ENCODE data around the gene COPZ1. TPM values are rescaled to one million over a fixed set of nuclear protein-coding genes. Genes with fewer than 3 reads are reported as not detected.

The COPZ1 gene
- 143 and 149 TPM in 2 replicates for total RNA-seq

GRCh38 chr12:54324617-54325441, at the start of gene COPZ1:
COPZ1 (plus strand) TSS chr12:54325131; CDS start chr12:54325164, 33 bp downstream.

GRCh38 chr12:54279632-54280467, 45.1 kb upstream of the COPZ1 start, which contains the start of gene CBX5:
CBX5 (minus strand) TSS chr12:54280122; CDS start chr12:54257650, 22,472 bp downstream.

GRCh38 chr12:54280468-54281260, 44.3 kb upstream of the COPZ1 start, which contains the start of gene HNRNPA1:
HNRNPA1 (plus strand) TSS chr12:54280726; CDS start chr12:54280808, 82 bp downstream.

GRCh38 chr12:54300732-54301427, 24.1 kb upstream of the COPZ1 start, which contains the start of gene NFE2:
NFE2 (minus strand) TSS chr12:54301015; CDS start chr12:54295248, 5,767 bp downstream.

GRCh38 chr12:54364413-54364812, 39.5 kb downstream of the COPZ1 start, which contains the start of gene GPR84:
GPR84 (minus strand) TSS chr12:54364486; CDS start chr12:54363851, 635 bp downstream.

GRCh38 chr12:54384591-54385041, 59.7 kb downstream of the COPZ1 start, which contains the start of gene ZNF385A:
ZNF385A (minus strand) TSS chr12:54384733; CDS start chr12:54384514, 219 bp downstream.

Small RNAs within 50 kb of the gene (small RNA-seq; reads per million reads assigned to genes)
- 174 reads per million, percentile 99 among the genes with 10 or more reads in this experiment for gene MIR148B (ENCODE audit: low replicate concordance)
- not detected for gene RN7SL744P (ENCODE audit: low replicate concordance)
- gene RNU6-950P (ENCODE audit: low replicate concordance): not detected

Other genes starting within 250 kb of the COPZ1 start
- 23.9 and 33.8 TPM in 2 replicates for gene SMUG1, start 136.1 kb upstream of the COPZ1 start, total RNA-seq
- gene CBX5, start 45.0 kb upstream of the COPZ1 start, total RNA-seq: 19.9 and 116 TPM in 2 replicates
- gene HNRNPA1, start 44.4 kb upstream of the COPZ1 start, total RNA-seq: 312 and 533 TPM in 2 replicates
- gene NFE2, start 24.1 kb upstream of the COPZ1 start, total RNA-seq: 0.44 TPM in 1 of 2 replicates, not detected in the other
- not detected in 2 replicates for gene GPR84, start 39.4 kb downstream of the COPZ1 start, total RNA-seq
- gene ZNF385A, start 59.6 kb downstream of the COPZ1 start, total RNA-seq: 1.1 and 1.3 TPM in 2 replicates
- gene ITGA5, start 94.1 kb downstream of the COPZ1 start, total RNA-seq: 298 and 790 TPM in 2 replicates
- 8.1 and 13.5 TPM in 2 replicates for gene GTSF1, start 148.5 kb downstream of the COPZ1 start, total RNA-seq
- 0.14 TPM in 1 of 2 replicates, not detected in the other for gene NCKAP1L, start 172.6 kb downstream of the COPZ1 start, total RNA-seq
- gene PDE1B, start 224.5 kb downstream of the COPZ1 start, total RNA-seq: not detected in 2 replicates

All from placental pericyte (primary cell).